ENCODE results near the gene PGAM5. TPM values are rescaled to one million over a fixed set of nuclear protein-coding genes. Genes with fewer than 3 reads are reported as not detected.

Gene PGAM5
- total and polyA plus RNA-seq, 9 of the 15 experiments (the other 6 are each of a cell fraction or from before 2014, with no cell fraction given): 7.4 to 121 (median 69.5) TPM

- TF ChIP-seq LEF1 (IDR thresholded peaks at IDR 0.05) (no peak), ZNF449 (CRISPR knock-in tag; IDR thresholded peaks at IDR 0.05) (no peak), IRF2 (CRISPR knock-in tag; IDR thresholded peaks at IDR 0.05) (no peak), IRF9 (tag; IDR thresholded peaks at IDR 0.05) (no peak), POU5F1 (IDR thresholded peaks at IDR 0.05; ENCODE audit: borderline replicate concordance, low read depth, low read length, partially characterized antibody) (no peak), USF2 (CRISPR knock-in tag; IDR thresholded peaks at IDR 0.05) (no peak), ATF4 (CRISPR knock-in tag; IDR thresholded peaks at IDR 0.05) (no peak), ZC3H11A (IDR thresholded peaks at IDR 0.05; ENCODE audit: low read depth, low read length) (no peak), TGIF2 (CRISPR knock-in tag; IDR thresholded peaks at IDR 0.05) (no peak), SP1 (CRISPR knock-in tag; IDR thresholded peaks at IDR 0.05) (no peak), SRSF3 (IDR thresholded peaks at IDR 0.05; ENCODE audit: insufficient read depth, low read length) (no peak), ZNF583 (CRISPR knock-in tag; IDR thresholded peaks at IDR 0.05) (no peak)
These were observed 48.7 kb upstream of the PGAM5 start (continued) for GRCh38 chr12:132661972-132662371.
